CD4-positive, alpha-beta T cell treated with Interleukin-17A for 1 hour (primary cell): ENCODE results near the gene MDFIC.

Source experiments
- DNase-seq: peaks from one replicate; pipeline ENCODE4 v3.0.0-alpha.2; 2020

MDFIC gene

DNA sequence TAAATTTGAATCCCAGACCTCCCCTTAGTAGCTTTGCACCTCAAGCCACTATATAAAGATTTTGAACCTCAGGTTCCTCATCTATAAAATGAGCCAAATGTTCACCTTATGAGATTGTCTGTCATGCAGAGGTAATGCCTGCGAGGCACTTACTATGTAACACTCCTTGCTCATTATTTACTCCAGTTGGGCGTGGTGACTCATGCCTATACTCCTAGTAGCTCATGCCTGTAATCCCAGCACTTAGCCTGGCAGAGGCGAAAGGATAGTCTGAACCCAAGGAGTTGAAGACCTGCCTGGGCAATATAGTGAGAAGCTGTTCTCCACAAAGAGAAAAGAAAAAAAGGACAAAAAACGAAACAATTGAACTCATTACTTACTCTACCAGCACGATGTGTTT, 82.2 kb downstream of the MDFIC start:
- DNase-seq: no peak

DNA sequence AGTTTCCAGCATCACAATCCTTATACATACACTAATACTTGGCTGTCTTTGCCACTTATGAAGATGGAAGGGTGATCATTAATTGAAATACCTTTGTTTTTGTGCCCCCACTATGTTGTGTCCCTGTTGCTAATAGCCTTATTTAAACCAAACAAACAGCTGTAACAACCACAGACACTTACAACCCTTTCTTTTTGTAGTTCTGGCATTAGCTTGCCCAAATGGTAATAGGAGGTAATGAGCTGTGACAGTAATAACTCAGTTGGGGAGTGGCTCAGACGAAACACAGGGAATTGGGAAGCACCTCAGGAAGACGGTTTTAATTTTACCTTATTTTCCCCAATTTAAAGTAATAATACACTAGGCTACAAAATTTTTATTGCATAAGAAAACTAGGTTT, 83.4 kb downstream of the MDFIC start:
- no peak for DNase-seq

DNA sequence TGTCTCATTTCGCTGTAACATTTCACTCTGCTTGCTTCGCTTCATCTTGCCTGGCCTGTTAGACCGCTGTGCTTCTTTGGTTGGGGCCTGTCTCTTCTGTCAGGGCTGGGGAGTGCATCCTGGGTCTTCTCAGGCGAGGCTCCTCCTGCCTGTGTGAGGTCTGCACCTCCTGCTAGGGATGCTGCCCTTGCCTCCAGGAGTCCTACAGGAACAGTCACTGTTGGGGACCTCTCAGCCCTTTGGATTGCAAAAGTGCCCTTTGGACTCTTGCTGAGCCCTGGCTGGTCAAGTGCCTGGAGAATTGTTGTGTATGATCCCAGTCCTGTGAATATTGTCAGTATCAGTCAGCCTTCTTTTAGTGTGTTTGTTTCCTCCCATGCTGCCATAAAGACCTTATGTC, 84.1 kb downstream of the MDFIC start:
- no peak for DNase-seq

DNA sequence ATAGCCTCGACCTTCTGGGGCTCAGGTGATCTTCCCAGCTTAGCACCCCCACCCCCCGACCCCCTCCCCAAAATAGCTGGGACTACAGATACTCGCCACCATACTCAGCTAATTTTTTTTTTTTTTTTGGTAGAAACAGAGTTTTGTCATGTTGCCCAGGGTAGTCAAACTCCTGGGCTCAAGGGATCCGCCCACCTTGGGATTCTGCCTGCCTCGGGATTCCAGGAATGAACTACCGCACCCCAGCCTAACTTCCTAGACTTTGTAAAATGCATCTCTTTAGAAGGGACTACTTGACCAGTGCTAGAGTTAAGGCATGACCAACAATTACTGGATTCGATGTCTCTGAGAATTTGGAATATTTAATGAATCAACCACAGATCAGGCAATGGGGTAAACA, 85.9 kb downstream of the MDFIC start:
- DNase-seq: no peak

DNA sequence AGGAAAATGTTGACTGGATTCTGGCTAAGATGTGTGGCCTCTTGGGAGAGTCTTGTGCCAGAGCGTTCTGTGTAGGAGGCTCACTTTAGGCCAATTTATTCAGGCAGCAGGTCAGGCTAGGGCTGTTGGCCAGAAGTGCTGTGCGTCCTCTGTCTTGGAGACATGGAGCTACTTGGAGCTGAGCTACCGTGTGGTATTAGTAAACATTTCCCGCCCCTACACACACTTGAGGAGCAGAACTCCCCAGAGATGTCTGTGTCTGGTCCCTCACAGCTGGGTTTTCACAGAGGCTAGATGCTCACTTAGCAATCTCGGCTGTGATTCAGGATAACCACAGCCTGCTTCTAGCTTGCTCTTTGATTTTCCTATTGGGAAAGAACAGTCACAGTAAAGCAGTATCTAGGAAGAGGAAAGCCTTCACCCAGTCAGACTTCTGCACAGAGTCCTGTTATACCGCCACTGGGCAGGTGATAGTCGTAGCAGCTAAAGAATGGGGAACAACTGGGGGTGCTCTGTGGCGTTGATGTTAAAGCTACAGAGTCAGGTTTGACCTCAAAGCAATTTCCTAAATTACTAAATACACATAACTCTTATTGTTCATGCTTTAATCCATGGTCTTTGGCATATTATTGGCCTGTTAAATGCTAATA, 86.7 kb downstream of the MDFIC start:
- DNase-seq: no peak

DNA sequence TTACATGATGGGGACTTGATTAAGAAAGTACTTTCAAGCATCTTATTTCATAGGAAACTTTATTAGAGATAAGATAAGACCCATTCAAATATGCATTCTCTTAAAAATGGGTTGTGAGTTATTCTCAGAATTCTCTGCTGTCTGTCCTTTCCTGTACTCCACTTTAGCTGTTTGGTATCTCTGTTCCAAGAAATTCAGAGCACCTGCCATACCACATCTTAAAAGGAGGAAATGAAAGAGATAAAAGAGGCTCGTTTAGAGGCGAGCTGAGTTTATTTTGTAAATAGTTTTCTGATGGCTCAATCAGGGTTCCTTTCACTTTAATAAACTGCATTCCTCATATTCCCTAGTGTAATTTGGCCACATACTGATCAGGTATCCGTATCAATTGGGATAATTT, 87.2 kb downstream of the MDFIC start:
- peak; percentile 61 for DNase-seq

DNA sequence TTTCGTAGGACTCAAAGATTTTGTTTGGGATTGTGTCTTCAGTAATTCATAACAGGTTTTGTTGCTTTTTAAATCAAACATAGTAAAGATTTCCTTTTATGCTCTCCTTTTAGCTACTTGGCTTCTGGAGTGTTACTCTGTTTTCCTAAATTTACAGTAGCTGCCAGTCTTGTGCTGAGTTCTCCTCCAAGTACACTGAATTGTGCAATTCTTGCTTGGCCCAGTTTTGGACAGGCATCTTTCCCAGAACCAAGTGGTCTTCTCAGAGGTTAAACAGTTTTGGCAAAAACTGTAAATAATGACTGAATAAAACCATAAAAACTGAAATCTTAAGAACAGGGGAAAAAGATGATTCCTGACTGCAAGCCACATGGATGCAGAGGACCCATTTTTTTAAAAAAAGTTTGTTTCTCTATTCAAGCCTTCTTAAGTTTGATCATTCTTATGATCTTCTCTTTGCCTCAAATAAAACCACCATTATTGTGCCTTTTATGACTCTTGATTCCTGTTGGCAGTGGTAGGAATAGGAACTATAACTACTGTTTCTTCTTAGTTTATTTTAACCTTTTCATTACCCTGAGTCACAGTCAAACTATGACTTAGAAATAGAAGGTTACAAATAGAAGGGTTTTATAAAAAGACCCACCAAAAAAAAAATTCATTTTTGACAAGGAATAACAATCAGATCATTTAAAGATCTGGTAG, 88.0 kb downstream of the MDFIC start:
- no peak for DNase-seq

DNA sequence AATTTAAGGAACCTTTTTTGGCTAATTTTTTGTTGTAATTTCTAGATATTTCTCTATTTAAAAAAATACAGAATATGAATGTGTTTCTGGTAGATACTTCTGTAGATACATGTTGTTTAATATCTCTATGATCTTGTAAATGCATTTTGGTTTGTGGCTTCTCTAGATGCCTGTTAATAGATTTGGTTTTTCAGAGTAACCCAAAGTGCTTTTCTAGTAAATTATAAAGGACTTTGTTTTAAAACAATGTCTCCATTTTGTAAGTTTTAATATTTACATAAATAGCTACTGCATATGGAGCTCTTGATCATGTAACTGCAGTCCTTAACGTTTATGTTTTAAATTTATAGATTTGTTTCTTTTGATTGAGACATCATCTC, 88.5 kb downstream of the MDFIC start:
- DNase-seq: no peak

DNA sequence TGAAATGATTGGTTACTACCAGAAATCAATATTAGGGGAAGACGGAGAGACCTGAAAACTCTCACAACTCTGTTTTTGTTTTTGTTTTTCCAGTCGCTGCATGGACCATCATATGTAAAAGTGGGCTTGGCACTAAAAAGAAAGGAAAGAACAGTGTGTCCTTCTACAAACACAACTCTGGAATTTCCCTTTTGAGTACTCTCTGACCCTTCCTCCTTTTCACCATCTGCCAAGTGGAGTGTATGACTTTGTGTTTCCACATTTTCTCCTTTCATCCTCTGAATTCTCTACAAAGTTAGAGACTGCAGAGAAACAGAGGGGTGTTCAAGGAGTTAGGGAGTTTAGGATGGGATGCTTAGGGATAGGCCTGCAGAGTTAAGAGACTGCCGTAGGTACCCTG, 92.0 kb downstream of the MDFIC start:
- DNase-seq: no peak

DNA sequence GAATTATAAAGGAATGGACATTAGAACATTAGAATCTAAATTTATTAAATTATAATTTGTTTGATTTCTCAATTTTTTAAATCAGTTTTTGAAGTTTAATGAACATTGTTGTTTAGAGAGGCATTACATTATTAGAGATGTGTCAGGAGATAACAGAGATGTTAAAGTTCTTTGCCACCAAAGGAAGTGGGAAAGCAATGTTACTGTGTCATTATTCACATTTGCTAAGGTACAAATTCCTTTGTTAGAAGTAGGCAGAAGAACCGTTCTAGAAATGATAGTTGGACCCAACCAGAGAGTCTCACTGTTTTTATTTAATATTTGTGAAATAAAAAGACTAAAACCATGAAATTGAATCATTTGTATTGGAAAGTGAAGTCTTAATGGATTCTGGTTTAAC, 92.9 kb downstream of the MDFIC start:
- no peak for DNase-seq

DNA sequence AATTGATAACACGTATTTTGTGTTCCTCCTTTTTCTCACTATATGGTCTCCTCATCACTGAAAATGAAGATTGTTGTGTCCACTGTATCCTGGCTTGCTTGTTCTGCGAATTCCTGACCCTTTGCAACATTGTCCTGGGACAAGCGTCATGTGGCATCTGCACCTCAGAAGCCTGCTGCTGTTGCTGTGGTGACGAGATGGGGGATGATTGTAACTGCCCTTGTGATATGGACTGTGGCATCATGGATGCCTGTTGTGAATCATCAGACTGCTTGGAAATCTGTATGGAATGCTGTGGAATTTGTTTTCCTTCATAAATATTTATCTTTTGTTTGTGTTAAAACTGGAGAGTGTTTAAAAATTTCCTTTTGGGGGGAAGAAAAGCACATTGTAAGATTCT, 93.7 kb downstream of the MDFIC start:
- no peak for DNase-seq

DNA sequence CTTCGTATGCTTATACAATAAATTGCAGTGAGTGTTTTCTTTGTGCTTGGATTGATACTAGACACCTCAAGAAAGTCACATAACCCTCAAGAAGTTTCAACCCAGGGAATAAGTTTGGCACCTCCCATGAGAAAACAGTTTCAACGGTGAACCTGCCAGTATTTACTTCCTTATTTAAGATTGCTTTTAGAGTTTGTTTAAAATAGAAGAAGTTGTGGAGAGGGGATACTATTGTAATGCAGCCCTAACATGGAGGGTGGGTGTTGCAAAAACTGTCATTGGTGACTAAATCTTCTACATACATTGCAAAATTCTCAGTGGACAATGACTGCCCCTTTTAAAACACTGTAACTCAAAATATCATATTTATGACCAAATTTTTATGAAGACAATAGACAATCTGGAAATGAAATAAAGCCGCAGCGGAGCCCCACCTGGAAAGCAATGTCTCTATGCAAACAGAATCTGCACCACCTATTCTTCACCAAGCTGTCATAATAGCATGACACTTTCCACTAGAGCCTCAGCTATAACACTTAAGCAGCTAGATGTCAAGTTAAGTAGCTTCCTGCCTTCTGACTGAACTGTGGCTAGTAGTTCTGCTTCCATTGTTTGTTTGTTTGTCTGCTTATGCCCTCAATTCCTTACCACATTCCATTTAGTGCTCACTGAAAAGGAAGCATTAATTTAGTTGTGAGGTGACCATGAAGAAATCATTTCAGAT, 98.2 kb downstream of the MDFIC start:
- no peak for DNase-seq

DNA sequence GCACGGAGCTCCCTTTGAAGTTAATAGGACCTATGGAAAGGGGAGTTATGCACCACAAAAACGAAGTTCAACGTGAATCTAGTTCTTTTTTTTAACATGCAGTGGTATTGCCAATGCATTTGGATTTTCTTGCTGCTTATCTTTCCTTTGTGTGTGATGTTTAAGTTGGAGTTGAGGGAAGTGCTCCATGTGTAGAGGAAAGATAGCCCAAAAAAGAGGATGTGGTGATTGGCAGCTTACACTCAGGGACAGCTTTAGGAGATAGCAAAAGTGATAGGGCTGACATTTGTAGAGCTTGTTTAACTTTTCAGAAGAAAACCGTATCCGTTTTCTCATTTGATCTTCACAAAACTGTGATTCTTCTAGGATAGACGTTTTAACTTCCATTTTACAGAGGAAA, 101.3 kb downstream of the MDFIC start:
- no peak for DNase-seq

DNA sequence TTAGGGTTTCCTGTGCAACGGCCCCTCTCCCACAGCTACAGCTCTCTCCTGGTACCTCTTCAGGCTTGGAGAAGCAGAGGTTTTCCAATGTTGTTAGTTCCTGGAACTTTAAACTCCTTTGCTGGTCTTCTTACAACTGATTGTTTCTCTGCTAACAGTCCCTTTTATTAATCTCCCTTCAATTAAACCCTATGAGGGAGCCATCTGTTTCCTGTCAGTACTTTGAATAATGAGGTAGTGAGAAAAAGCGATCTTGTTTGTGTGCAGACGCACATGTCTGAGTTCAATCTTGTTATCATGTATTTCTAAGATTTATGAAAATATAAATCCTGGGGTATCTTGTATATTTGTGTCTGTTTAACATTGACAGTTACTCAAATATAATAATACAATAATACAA, 102.4 kb downstream of the MDFIC start:
- no peak for DNase-seq

DNA sequence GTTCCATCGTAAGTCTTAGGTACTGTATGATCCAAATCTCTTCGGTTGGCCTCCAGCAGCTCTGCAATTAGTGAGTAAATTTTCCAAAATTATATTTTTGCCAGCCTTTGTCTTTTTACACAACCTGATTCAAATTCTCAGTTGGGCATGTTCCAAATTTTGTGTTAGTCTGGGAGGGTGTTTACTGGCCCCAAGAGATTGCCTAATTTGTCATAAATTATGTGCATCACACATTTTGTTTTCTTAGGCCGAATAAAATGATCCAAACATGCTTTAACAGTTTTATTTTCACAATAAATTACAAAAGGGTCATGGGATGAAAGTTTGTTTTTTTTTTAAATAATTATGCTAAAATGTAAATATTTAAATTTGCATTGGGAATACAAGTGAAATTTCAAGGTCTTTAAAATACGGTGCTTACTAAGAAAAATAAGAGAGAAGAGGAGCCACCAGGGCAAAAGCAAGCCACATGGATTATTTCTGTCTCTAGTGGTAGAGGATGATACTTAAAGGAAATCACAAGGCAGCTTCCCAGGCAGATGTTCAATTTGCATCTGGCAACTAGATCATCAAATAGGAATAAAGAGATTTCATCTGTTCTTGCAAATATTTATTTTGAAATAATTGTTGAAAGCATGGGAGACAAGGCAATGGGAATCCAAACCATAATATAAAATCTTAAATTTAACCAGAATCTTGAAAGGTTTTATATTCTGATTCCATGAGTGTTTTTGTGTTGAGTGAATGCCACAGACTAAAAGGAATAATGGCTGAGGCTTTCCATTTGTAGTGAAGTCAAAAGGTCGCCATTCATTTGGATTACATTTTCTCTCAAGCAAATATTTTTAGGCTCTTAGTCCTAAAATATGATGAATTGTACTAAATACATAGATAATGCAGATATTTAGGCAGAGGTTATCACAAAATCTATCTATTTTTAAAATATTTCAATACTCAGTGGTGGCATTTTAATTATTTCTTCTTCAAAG, 111.1 kb downstream of the MDFIC start:
- no peak for DNase-seq

DNA sequence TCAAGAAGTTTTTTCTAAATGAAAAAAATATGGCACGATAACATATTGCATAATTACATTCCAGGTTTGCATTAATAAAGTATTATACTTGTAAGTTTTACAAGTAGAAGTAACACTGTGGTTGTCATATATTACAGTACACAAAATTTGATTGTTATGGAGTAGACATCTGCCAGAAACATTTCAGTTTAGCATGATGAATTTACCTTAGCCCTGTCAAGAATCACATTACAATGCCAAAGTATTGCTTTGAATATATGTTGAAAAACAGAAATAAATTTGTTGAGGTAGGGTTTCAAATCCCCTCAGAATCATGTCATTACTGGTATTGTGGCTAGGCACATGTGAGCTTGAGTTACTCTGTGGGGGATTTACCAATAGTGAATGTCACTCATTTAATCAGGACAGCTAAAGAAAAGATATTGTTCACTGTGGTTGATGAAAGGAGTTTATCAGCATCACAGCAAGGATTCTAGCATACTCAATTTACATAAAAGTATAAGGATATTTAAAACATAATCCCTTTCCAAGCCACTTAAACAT, 112.1 kb downstream of the MDFIC start:
- DNase-seq: no peak

DNA sequence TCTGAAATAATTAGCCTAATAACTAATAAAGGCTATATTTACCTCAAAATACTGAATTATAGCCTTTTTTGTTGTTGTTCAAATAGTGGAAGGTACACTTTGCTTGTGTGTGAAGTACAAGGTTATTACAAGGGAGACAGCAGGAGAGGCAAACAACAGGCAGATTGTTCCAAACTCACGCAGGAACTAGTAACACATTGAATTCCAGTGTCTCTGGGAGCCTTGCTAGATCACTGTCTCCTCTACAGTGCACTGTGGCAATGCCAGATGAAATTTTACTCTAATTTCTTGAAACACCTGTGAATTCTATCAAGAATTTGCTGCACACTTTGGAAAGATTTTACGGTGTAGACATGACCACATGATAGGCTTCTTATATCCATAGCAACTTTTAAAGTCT, 112.6 kb downstream of the MDFIC start:
- no peak for DNase-seq

DNA sequence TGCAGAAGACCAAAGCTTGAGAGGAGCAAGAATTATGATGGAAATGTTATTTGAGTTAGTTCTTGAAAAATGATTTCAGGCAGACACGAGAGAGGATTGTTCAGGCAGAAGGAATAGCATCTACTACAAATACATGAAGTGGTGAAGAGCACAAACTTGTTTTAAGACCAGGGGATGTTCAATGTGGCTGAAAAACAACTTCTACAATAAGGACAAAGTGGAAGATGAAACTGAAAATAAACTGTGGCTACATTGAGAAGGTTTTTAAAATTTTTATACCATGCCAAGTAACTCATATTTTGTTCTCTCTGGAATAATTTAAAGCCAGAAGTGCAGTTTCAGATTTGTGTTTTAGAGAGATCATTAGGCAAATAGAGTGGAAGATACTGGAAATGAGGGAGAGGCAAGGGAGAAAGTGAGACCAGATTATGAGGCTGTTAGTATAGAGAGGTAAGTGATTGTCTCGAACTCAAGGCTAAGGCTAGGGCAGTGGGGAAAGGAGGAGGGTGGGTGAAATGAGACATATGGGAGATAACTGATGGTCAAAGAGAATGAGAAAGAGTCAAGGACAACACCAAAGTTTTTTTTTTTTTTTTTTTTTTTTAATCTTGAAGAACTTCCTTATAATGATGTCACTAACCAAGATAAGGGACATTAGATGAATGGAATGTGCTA, 115.4 kb downstream of the MDFIC start:
- no peak for DNase-seq

DNA sequence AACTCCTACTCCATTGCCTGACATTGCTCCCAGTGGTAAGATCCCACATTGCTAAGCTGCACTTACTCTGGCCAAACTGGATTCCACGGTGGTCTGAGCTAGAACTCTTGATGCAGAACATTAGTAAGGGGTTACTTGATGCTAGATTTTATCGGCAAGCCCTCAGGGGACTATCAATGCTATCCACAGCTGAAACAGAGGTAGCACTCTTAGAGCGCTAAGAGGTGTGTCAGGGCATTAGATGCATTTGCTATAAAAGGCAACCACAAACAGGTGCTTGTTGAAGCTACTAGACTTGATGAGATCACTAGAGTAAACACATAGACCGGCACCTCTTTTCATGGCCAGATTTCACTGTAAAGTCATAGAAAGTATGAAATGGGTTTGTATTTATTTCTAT, 116.3 kb downstream of the MDFIC start:
- no peak for DNase-seq

DNA sequence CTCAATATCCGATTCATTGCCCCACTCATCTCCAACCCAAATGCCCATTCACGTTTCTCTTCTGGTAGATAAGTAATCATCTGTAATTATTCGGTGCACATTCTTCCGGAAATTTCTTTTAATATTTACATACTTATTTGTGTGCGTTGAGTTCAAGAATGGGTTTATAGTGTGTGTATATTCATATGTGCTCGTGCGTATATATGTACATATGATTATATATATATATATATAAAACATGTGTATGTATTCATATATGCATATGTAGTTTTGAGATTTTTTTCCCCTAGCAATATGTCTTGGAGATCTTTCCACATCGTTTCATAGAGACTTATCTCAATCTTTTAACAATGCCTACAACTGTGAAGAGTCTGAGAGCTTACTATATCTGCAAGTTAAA, 118.2 kb downstream of the MDFIC start:
- no peak for DNase-seq

DNA sequence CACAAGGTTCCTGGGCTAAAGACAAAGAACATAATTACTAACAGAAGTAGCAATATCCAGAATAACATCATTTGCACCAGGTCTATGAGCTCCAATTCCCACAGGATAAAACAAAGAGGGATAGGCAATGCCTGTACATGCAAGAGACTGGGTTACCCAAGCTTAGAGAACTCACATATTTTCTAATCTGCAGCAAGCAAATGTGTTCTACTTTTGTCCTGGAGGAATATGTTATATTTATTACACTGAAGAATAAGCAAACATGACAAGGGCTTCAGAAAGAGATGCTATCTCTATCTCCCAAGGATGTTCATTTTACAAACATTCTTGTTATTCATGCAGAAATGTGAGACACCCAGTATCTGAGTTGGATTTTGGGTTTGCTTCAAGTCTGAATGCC, 118.6 kb downstream of the MDFIC start:
- DNase-seq: no peak

DNA sequence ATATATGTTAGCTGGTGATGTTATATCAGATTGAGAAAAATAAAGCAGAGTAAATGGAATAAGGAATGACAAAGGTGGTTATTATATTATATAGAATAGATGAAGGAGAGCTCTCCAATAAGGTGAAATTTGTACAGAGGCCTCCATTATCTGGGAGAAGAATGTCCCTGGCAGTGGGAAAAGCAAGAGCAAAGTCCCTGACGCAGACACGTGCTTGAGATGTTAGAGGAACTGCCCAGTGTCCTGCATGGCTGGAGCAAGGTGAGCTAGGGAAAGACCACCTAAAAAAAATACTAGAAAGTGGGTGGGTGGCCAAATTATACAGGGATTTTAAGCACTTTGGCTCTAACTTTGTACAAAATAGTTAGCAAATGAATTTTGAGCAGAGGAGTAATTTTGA, 120.7 kb downstream of the MDFIC start:
- no peak for DNase-seq
